Measurements from ENCODE around the gene CHST11. TPM values are rescaled to one million over a fixed set of nuclear protein-coding genes. Genes with fewer than 3 reads are reported as not detected.

Gene CHST11
- total and polyA plus RNA-seq, 7 donors: 0.60 to 22.8 (median 10.0) TPM

DNA sequence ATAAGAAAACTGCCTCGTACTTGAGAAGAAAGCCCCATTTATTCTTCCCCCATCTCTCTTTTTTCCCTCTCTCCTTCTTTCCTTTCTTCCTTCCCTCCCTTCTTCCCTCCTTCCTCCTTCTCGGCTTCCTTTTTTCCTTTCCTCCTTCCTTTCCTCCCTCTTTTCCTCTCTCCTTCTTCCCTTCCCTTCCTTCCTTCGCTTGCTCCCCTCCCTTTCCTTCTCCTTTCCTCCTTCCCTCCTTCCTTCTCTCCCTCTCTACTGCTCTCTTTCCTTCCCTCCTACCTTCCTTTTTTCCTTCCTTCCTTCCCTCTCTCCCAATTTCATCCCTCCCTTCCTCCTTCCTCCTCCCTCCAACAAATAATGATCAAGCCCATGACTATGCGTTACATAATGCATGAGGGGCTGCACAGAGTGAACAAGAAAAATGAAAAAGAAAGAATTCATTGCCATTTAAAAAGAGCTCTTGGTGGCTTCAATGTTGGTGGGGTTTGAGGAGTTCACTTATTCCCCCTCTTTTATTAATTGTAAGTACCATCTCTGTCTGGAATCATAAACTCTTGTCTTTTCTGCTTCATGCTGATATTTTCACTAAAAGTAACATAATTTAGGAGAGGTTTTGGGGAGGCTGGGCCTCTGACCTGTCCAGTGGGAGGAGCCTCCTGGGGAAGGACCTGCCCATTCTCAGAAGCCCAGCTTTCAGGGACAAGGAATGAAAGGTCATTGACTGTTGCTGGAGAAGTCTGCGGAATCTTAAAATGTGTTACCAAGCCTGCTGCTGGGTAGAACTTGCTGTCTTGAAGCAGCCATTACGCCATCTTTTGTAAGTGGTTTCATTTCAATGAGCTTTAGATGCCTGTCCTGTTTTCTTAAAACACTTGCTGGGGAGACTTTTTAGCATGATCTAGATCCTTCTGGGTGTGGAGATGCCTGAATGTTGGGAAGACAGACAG is 144.3 kb downstream of the CHST11 start:
- TF ChIP-seq, protein P1, sequence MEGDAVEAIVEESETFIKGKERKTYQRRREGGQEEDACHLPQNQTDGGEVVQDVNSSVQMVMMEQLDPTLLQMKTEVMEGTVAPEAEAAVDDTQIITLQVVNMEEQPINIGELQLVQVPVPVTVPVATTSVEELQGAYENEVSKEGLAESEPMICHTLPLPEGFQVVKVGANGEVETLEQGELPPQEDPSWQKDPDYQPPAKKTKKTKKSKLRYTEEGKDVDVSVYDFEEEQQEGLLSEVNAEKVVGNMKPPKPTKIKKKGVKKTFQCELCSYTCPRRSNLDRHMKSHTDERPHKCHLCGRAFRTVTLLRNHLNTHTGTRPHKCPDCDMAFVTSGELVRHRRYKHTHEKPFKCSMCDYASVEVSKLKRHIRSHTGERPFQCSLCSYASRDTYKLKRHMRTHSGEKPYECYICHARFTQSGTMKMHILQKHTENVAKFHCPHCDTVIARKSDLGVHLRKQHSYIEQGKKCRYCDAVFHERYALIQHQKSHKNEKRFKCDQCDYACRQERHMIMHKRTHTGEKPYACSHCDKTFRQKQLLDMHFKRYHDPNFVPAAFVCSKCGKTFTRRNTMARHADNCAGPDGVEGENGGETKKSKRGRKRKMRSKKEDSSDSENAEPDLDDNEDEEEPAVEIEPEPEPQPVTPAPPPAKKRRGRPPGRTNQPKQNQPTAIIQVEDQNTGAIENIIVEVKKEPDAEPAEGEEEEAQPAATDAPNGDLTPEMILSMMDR (IDR thresholded peaks at IDR 0.05): no peak
- TF ChIP-seq EP300 (IDR thresholded peaks at IDR 0.05) (no peak), POLR2A (IDR thresholded peaks at IDR 0.05) (no peak), POLR2AphosphoS5 (IDR thresholded peaks at IDR 0.05) (no peak)
- Histone ChIP-seq H3K4me3 (no peak overlapping the region), H3K4me1 (peaks cover 2 to 30% (median 17%) of the 10 kb centered on the region in 4 donors), H3K36me3 (no peaks in the 10 kb centered on the region), H3K27ac (peak overlapping the region in 1 of 4 donors; percentile 11), H3K27me3 (no peaks in the 10 kb centered on the region), H3K9me3 (no peaks in the 10 kb centered on the region)
- WGBS, 2 donors: 87 to 90% methylated on average over 6 of the region's 6 CpGs
- DNase-seq: no peak
- intact Hi-C loops (cut with DNase I): loop anchor here (5.0 kb wide), 2 partner anchors 71 to 144 kb away; partner anchors contain the start of gene CHST11

DNA sequence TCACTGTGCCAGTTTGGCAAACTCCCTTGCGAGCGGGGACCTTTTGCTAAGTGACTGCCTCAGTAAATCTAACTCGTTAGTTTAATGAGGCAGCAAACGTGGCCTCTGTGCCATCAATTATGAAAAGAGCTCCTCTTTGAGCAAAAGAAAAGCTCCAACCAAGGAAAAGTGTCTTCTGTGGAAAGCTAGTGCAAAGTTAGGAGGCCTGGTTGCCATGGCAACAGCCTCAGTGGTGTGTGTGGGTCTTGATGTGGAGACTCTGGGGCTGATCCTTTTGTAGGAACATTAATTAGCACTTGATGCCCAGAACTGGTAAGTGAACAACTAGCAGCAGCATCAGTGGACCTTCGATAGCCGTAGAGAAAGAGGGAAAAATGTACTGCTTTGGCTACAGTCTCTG is 145.7 kb downstream of the CHST11 start:
- H3K4me3 ChIP-seq: no peak overlapping the region
- H3K27ac ChIP-seq: no peak overlapping the region
- intact Hi-C loops (cut with DNase I): loop anchor here (5.0 kb wide), 2 partner anchors 70 to 145 kb away; partner anchors contain the start of gene CHST11
- DNase-seq: no peak
- H3K27me3 ChIP-seq: no peaks in the 10 kb centered on the region
- H3K9me3 ChIP-seq: no peaks in the 10 kb centered on the region
- WGBS, 2 donors: 83 to 94% methylated on average over 6 of the region's 6 CpGs
- no peaks in the 10 kb centered on the region for H3K36me3 ChIP-seq
- TF ChIP-seq POLR2A (IDR thresholded peaks at IDR 0.05) (no peak), POLR2AphosphoS5 (IDR thresholded peaks at IDR 0.05) (no peak), EP300 (IDR thresholded peaks at IDR 0.05) (no peak)
- TF ChIP-seq, protein P1 (IDR thresholded peaks at IDR 0.05): no peak
- H3K4me1 ChIP-seq: peaks cover 2 to 20% (median 12%) of the 10 kb centered on the region in 4 donors

DNA sequence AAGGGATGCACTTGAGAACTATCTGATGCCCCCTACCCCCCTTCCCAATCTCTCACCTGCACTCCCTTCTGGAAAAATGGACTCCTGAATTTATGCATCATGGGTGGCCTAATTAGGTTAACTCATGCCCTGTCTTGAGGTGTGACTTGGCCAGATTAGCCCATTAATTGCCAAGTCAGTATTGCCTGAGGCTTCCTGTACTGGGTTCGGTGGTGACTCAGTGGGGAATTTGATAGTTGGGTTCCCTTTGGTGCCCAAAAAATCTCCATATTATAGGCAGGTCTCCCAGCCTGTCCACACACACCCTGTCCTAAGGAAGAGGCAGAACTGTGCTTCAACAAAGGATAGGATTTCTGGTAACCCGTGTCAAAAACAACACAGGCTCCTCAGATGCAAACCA is 146.1 kb downstream of the CHST11 start:
- H3K27me3 ChIP-seq: no peaks in the 10 kb centered on the region
- no peak for DNase-seq
- no peaks in the 10 kb centered on the region for H3K36me3 ChIP-seq
- H3K4me3 ChIP-seq: no peak overlapping the region
- H3K9me3 ChIP-seq: no peaks in the 10 kb centered on the region
- H3K4me1 ChIP-seq: peaks cover 2 to 20% (median 12%) of the 10 kb centered on the region in 4 donors
- intact Hi-C loops (cut with DNase I): loop anchor here (5.0 kb wide), 2 partner anchors 69 to 146 kb away; partner anchors contain the start of gene CHST11
- 86 to 87% methylated on average over 2 of the region's 2 CpGs for WGBS, 2 donors
- no peak for TF ChIP-seq POLR2A (IDR thresholded peaks at IDR 0.05)
- no peak for TF ChIP-seq EP300 (IDR thresholded peaks at IDR 0.05)
- TF ChIP-seq, protein P1 (IDR thresholded peaks at IDR 0.05): no peak
- no peak for TF ChIP-seq POLR2AphosphoS5 (IDR thresholded peaks at IDR 0.05)
- H3K27ac ChIP-seq: no peak overlapping the region

DNA sequence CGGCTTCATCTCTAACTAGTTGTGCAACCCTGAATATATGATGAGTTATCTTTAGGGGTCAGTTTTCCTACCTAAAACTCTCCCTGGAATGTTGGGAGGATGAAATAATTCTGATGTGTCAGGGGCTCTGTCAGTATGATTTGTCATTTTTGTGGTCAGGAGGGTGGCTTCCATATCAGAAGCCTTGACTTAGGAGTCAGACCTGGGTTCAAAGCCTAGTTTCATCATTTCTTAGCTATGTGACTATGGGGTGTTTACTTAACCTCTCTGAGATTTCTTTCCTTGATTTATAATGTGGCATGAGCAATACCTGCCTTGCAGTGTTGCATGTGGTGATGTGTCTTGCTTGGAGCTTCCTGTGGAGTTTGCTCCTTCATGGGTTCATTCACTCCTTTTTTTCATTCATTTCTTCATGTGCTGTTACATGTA is 146.8 kb downstream of the CHST11 start:
- no peak for DNase-seq
- Histone ChIP-seq H3K4me1 (peaks cover 2 to 20% (median 12%) of the 10 kb centered on the region in 4 donors), H3K27ac (peak overlapping the region; percentile 58 to 69 (median 66)), H3K36me3 (no peaks in the 10 kb centered on the region), H3K4me3 (no peak overlapping the region), H3K27me3 (no peaks in the 10 kb centered on the region), H3K9me3 (no peaks in the 10 kb centered on the region)
- intact Hi-C loops (cut with DNase I): loop anchor here (5.0 kb wide), 2 partner anchors 69 to 146 kb away; partner anchors contain the start of gene CHST11
- 91 to 98% methylated on average over 1 of the region's 1 CpG for WGBS, 2 donors
- TF ChIP-seq, protein P1 (IDR thresholded peaks at IDR 0.05): no peak
- TF ChIP-seq POLR2A (IDR thresholded peaks at IDR 0.05) (no peak), POLR2AphosphoS5 (IDR thresholded peaks at IDR 0.05) (no peak), EP300 (IDR thresholded peaks at IDR 0.05) (no peak)

Measured in sigmoid colon (tissue), 7 donors.